Astrocyte (in vitro differentiated cells and primary cell): Measurements from ENCODE around the gene G6PC1. TPM values are rescaled to one million over a fixed set of nuclear protein-coding genes. Genes with fewer than 3 reads are reported as not detected.
"Not testable (repeated sequence)": the region's sequence is repeated elsewhere in the genome, so short reads cannot be mapped to it uniquely, and the experiment has no call there.

Source experiments
- DNase-seq: peaks from one replicate; pipeline ENCODE4 v3.0.0-alpha.2; 2010; ENCODE audit warnings: low read depth
- FAIRE-seq: peaks from 2 replicates; lab custom pipeline; 2011; peaks lifted over from hg19 to GRCh38; lab: Jason Lieb, UNC
- H2AFZ ChIP-seq: 2 replicates; pipeline ENCODE4 v1.6.0; 2012; ENCODE audit warnings: low read depth, low read length, inconsistent platforms
- H3K27ac ChIP-seq: 2 replicates; pipeline ENCODE4 v1.5.1; 2011; ENCODE audit warnings: low read depth, low read length, inconsistent platforms
- H3K27me3 ChIP-seq: 2 replicates; pipeline ENCODE4 v1.6.0; 2011; ENCODE audit warnings: low read length, inconsistent platforms; ENCODE audit not compliant: insufficient read depth
- H3K36me3 ChIP-seq: 2 replicates; pipeline ENCODE4 v1.5.1; 2011; ENCODE audit warnings: low read length, inconsistent platforms; ENCODE audit not compliant: insufficient read depth
- H3K4me1 ChIP-seq: 2 replicates; pipeline ENCODE4 v1.5.1; 2011; ENCODE audit warnings: low read length, inconsistent platforms; ENCODE audit not compliant: insufficient read depth
- H3K4me2 ChIP-seq: 2 replicates; pipeline ENCODE4 v1.6.0; 2012; ENCODE audit warnings: low read length, inconsistent platforms
- H3K4me3 ChIP-seq: 2 replicates; pipeline ENCODE4 v1.5.1; 2011; ENCODE audit warnings: low read depth, mild to moderate bottlenecking, low read length, inconsistent platforms; ENCODE audit not compliant: insufficient read depth
- H3K79me2 ChIP-seq: 2 replicates; pipeline ENCODE4 v1.6.0; 2012; ENCODE audit warnings: mild to moderate bottlenecking, low read length, inconsistent platforms; ENCODE audit not compliant: insufficient read depth
- H3K9ac ChIP-seq: 2 replicates; pipeline ENCODE4 v1.6.0; 2012; ENCODE audit warnings: mild to moderate bottlenecking, low read length, inconsistent platforms
- H3K9me3 ChIP-seq: 2 replicates; pipeline ENCODE4 v1.5.1; 2012; ENCODE audit warnings: low read depth, mild to moderate bottlenecking, low read length, inconsistent platforms; ENCODE audit not compliant: insufficient read depth
- H4K20me1 ChIP-seq: 2 replicates; pipeline ENCODE4 v1.6.0; 2012; ENCODE audit warnings: low read length, inconsistent platforms; ENCODE audit not compliant: insufficient read depth
- H3K27ac Mint-ChIP-seq: one replicate; pipeline ENCODE4 v1.8.0; 2021; ENCODE audit warnings: mild to moderate bottlenecking, mixed read lengths; ENCODE audit not compliant: unreplicated experiment
- H3K27me3 Mint-ChIP-seq: one replicate; pipeline ENCODE4 v1.8.0; 2021; ENCODE audit warnings: low read depth, mixed read lengths; ENCODE audit not compliant: unreplicated experiment
- H3K36me3 Mint-ChIP-seq: one replicate; pipeline ENCODE4 v1.8.0; 2021; ENCODE audit warnings: low read depth, mixed read lengths; ENCODE audit not compliant: unreplicated experiment
- H3K4me1 Mint-ChIP-seq: one replicate; pipeline ENCODE4 v1.8.0; 2021; ENCODE audit warnings: low read depth, mixed read lengths; ENCODE audit not compliant: unreplicated experiment
- H3K4me3 Mint-ChIP-seq: one replicate; pipeline ENCODE4 v1.8.0; 2021; ENCODE audit warnings: mild to moderate bottlenecking, moderate library complexity, mixed read lengths; ENCODE audit not compliant: unreplicated experiment
- H3K9me3 Mint-ChIP-seq: one replicate; pipeline ENCODE4 v1.8.0; 2021; ENCODE audit warnings: mild to moderate bottlenecking, mixed read lengths; ENCODE audit not compliant: unreplicated experiment
- EZH2 ChIP-seq: IDR thresholded peaks from 2 replicates; pipeline ENCODE4 v1.6.1; 2012; ENCODE audit warnings: mild to moderate bottlenecking, low read length, inconsistent platforms; ENCODE audit not compliant: insufficient read depth
- total RNA-seq: library from RNA; stranded (reverse); gene quantifications from 2 replicates; pipeline ENCODE4 v1.2.1, GENCODE V29; 2021
- TF ChIP-seq, protein P1 (sequence below): IDR thresholded peaks from 2 replicates; pipeline ENCODE4 v1.5.1; 2011; ENCODE audit warnings: low read depth, mild to moderate bottlenecking, inconsistent platforms, low read length, moderate library complexity; ENCODE audit not compliant: insufficient read depth

G6PC1 gene
- total RNA-seq, 1 donor from 2014 or later: not detected

GRCh38 chr17:42853968-42854790 is 46.4 kb upstream of the G6PC1 start:
- Mint-ChIP-seq H3K4me1 (peaks cover 3% of the 10 kb centered on the region), H3K4me3 (no peak overlapping the region)
- no peak for TF ChIP-seq EZH2
- TF ChIP-seq, protein P1, sequence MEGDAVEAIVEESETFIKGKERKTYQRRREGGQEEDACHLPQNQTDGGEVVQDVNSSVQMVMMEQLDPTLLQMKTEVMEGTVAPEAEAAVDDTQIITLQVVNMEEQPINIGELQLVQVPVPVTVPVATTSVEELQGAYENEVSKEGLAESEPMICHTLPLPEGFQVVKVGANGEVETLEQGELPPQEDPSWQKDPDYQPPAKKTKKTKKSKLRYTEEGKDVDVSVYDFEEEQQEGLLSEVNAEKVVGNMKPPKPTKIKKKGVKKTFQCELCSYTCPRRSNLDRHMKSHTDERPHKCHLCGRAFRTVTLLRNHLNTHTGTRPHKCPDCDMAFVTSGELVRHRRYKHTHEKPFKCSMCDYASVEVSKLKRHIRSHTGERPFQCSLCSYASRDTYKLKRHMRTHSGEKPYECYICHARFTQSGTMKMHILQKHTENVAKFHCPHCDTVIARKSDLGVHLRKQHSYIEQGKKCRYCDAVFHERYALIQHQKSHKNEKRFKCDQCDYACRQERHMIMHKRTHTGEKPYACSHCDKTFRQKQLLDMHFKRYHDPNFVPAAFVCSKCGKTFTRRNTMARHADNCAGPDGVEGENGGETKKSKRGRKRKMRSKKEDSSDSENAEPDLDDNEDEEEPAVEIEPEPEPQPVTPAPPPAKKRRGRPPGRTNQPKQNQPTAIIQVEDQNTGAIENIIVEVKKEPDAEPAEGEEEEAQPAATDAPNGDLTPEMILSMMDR: no peak

GRCh38 chr17:42855048-42855596 is 45.5 kb upstream of the G6PC1 start:
- H3K9me3 Mint-ChIP-seq: no peaks in the 10 kb centered on the region
- H3K27ac Mint-ChIP-seq: no peak overlapping the region
- Histone ChIP-seq H3K79me2 (no peaks in the 10 kb centered on the region), H3K9me3 (no peaks in the 10 kb centered on the region), H3K27me3 (no peaks in the 10 kb centered on the region), H3K27ac (no peak overlapping the region), H4K20me1 (no peaks in the 10 kb centered on the region), H3K4me3 (no peak overlapping the region), H3K4me2 (no peak overlapping the region), H2AFZ (no peak overlapping the region), H3K9ac (no peak overlapping the region), H3K36me3 (no peaks in the 10 kb centered on the region), H3K4me1 (no peaks in the 10 kb centered on the region)
- FAIRE-seq (no peak), DNase-seq (no peak)
- TF ChIP-seq, protein P1: no peak
- H3K36me3 Mint-ChIP-seq: peaks cover 16% of the 10 kb centered on the region
- peaks cover 24% of the 10 kb centered on the region for H3K27me3 Mint-ChIP-seq
- H3K4me1 Mint-ChIP-seq: peaks cover 5% of the 10 kb centered on the region
- H3K4me3 Mint-ChIP-seq: no peak overlapping the region

More at GRCh38 chr17:42853968-42854790, 46.4 kb upstream of the G6PC1 start:
- Histone ChIP-seq H3K79me2 (no peaks in the 10 kb centered on the region), H3K4me3 (no peak overlapping the region), H3K27ac (no peak overlapping the region), H2AFZ (no peak overlapping the region), H4K20me1 (no peaks in the 10 kb centered on the region), H3K36me3 (no peaks in the 10 kb centered on the region), H3K4me1 (no peaks in the 10 kb centered on the region), H3K9me3 (no peaks in the 10 kb centered on the region), H3K9ac (no peak overlapping the region), H3K27me3 (peaks cover 5% of the 10 kb centered on the region), H3K4me2 (no peak overlapping the region)
- H3K9me3 Mint-ChIP-seq: no peaks in the 10 kb centered on the region
- H3K27me3 Mint-ChIP-seq: peaks cover 24% of the 10 kb centered on the region
- FAIRE-seq: no peak
- DNase-seq: no peak
- peaks cover 16% of the 10 kb centered on the region for H3K36me3 Mint-ChIP-seq
- no peak overlapping the region for H3K27ac Mint-ChIP-seq

DNA sequence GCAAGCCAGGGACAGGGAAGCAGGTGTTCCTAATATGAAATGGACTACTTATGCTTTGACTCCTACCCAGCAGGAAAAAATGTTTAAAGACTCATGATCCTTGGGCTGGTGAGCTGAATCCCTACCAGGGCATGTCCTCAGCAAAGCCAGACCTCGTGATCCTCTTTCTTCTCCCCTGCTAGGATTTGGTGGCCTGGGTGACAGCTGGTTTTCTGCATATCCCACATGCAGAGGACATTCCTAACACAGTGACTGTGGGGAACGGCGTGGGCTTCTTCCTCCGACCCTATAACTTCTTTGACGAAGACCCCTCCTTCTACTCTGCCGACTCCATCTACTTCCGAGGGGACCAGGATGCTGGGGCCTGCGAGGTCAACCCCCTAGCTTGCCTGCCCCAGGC is 44.5 kb upstream of the G6PC1 start:
- not testable (repeated sequence) for H3K9ac ChIP-seq, H4K20me1 ChIP-seq, H3K36me3 ChIP-seq, H3K27ac ChIP-seq, H3K4me2 ChIP-seq, H2AFZ ChIP-seq, H3K27ac Mint-ChIP-seq, DNase-seq, H3K4me1 Mint-ChIP-seq, H3K9me3 ChIP-seq, FAIRE-seq, H3K9me3 Mint-ChIP-seq, H3K27me3 ChIP-seq, H3K4me1 ChIP-seq, H3K4me3 ChIP-seq, H3K4me3 Mint-ChIP-seq, H3K79me2 ChIP-seq
- Mint-ChIP-seq H3K36me3 (peaks cover 16% of the 10 kb centered on the region), H3K27me3 (peaks cover 24% of the 10 kb centered on the region)

- not testable (repeated sequence) for H2AFZ ChIP-seq, H3K27ac Mint-ChIP-seq, H3K4me3 ChIP-seq, H3K27me3 ChIP-seq, H3K79me2 ChIP-seq, H3K4me1 Mint-ChIP-seq, H3K4me2 ChIP-seq, H3K9ac ChIP-seq, H4K20me1 ChIP-seq, H3K4me1 ChIP-seq, H3K4me3 Mint-ChIP-seq, H3K27ac ChIP-seq, H3K9me3 Mint-ChIP-seq, H3K9me3 ChIP-seq, DNase-seq, FAIRE-seq, H3K36me3 ChIP-seq
- Mint-ChIP-seq H3K27me3 (peaks cover 24% of the 10 kb centered on the region), H3K36me3 (peaks cover 16% of the 10 kb centered on the region)
These were observed 44.1 kb upstream of the G6PC1 start for GRCh38 chr17:42856516-42856915.
